Tongue (tissue), 2 donors: ENCODE data around the gene FNDC11. TPM values are rescaled to one million over a fixed set of nuclear protein-coding genes. Genes with fewer than 3 reads are reported as not detected.
"Not testable (repeated sequence)": the region's sequence is repeated elsewhere in the genome, so short reads cannot be mapped to it uniquely, and the experiment has no call there.

Experiments used
- DNase-seq: peaks from one replicate; pipeline ENCODE4 v3.0.0-alpha.2; 2015
- total RNA-seq: library from RNA; depleted of rRNA; stranded (reverse); fragments of >200 nt; gene quantifications from one replicate; pipeline ENCODE4 v1.2.3, GENCODE V29; 2014

The FNDC11 gene, protein sequence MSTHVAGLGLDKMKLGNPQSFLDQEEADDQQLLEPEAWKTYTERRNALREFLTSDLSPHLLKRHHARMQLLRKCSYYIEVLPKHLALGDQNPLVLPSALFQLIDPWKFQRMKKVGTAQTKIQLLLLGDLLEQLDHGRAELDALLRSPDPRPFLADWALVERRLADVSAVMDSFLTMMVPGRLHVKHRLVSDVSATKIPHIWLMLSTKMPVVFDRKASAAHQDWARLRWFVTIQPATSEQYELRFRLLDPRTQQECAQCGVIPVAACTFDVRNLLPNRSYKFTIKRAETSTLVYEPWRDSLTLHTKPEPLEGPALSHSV
- total RNA-seq, result 0.10 TPM

DNA sequence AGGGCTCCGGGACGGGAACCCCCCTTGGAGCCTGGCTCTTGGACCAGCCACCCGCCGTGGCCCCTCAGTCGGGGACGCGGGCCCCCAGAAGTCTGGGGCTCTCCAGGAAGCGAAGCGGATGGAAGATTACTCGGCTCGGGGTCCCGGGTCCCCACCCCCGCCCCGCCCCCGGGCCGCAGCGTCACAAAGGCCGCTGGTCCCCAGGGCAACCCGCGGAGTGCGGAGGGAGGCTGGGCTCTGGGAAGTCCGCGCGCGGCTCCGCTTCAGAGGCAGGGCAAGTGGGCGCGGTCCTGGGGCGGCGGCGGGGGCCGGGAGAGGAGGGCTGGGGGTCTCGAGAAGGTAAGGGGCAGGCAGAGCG is at the start of gene FNDC11:
Gene FNDC11, plus strand, starts transcription at position 227 of the 358 bp plus-strand sequence. CDS start 1,505 bp downstream, outside the sequence.
- no peak for DNase-seq

DNA sequence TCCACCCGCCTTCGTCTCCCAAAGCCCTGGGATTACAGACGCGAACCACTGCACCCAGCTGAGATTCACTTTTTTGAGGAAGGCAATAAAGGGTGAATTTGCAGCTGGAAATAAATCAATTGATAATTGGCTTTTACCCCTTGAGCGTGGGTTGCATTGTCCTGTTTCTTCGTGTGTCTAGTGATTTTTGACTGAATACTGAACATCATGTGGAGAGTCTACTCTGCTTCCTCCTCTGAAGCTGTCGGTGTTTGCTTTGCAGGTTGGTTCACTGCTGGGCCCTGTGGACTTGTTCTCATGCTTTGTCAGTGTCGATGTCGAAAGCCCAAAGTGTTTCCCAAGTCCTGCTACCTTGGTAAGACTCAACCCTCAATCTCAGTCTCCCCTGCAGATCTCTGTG is 49.3 kb upstream of the FNDC11 start:
- no peak for DNase-seq

DNA sequence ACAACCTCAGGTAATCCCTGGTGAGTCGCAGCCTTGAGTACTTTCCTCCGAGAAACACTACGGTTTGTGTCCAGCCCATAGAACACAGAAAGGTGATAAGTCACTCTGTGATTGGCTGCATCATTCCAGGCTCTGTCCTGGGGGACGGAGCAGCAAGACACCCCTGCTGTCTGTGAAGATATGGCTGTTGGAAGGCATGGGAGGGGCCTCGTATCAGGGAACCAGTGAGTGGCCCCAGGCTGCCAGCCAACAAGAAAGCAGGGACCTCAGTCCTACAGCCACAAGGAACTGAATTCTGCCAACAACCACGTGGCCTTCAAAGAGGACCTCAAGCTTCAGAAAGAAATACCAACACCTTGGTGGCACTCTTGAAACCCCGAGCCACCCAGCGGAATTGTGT is 48.7 kb upstream of the FNDC11 start:
- no peak for DNase-seq

DNA sequence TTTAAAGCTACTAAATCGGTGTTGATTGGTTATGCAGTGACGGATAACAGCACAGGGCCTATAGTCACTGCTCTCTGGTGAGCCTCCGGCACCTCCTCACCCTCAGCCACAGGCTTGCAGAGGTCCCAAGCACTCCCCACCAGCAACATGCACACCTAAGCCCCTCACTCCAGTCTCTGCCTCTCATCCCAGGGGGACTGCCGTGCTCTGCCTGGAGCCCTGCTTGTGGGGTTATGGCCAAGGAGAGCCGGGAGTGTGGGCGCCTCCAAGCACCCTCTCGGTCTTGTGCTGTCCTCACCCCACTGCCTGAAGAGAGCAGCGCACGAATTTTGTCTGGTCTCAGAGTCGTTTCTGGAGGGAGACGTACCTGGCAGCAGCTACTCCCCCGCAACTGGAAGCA is 48.2 kb upstream of the FNDC11 start:
- no peak for DNase-seq

DNA sequence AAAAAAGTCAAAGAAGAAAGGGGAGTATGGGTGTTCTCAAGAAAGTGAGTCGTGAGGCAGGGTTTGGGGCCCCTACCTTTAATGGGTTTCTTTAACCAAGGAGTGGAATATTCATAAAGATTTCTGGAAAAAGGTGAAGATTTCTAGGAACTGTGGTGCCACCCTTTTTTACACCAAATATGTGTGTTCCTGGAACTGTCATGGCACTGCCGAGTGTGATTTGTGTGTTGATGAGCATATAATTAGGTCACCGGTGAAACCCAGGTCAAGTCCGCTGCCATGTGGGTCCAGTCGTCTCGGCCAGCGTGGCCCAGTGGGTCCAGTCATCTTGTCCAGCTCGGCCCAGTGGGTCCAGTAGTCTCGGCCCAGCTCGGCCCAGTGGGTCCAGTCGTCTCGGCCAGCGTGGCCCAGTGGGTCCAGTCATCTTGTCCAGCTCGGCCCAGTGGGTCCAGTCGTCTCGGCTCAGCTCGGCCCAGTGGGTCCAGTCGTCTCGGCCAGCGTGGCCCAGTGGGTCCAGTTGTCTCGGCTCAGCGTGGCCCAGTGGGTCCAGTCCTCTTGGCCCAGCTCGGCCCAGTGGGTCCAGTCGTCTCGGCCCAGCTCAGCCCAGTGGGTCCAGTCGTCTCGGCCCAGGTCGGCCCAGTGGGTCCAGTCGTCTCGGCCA is 46.7 kb upstream of the FNDC11 start:
- no peak for DNase-seq

DNA sequence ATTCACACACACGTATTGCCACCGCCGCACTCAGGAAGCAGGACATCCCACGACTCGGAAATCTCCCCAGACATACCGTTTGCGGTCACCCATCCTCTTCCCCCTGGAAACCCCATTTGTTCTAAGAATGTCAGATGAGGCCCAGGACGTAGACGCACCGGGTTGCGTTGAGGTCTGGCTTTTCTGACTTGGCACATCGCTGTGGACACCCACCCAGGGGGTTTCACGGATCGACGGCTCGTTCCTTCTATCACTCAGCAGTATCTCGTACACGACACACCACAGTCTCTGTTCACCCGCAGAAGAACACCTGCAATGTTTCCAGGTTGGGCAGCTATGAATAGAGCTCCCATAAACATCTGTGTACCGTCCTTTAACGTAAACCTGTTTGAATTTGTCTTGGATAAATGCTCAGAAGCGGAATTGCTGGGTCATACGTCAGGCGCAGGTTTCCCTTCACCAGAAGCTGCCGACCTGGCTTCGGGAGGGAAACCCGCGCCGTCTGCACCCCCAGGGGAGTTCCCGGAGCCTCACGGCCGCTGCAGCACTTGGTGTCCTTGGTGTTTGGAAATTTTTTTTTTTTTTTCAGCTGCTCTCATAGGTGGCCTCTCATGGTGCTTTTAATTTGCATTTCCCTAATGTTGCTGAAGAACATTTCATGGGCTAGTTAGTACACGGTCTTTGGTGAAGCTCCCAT is 45.7 kb upstream of the FNDC11 start:
- DNase-seq, result no peak

DNA sequence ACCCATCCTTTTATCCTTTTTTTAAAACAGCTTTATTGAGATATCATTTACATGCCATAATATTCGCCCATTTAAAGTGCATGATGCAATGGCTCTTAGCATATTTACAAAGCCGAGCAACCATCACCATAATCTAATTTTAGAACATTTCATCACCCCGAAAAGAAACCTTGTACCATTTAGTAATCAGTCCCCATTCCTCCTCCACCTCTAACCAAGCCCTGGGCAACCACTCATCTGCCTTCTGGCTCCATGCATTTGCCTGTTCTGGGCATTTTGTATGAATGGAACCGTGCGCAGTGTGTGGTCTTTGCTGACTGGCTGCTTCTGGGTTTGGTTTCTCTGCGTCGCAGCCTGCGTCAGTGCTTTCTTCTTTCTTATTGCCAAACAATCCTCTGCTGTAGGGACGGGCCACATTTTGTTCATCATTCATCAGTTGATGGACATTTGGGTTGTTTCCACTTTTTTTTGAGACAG is 44.8 kb upstream of the FNDC11 start:
- no peak for DNase-seq

DNA sequence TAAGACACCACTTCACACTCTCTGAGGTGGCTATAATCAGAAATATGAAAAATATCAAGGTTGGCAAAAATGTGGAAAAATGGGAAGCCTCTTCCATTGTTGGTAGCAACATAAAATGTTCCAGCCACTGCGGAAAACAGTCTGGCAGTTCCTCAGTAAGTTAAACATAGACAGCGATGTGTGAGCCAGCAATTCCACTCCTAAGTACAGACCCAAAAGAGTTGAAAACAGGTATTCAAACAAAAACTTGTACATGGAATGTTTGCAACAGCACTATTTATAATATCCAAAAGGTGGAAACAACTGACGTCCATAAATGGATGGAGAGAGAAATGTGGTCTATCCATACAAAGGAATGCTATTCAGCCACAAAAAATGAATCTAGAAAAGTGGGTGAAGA is 40.8 kb upstream of the FNDC11 start:
- DNase-seq, result no peak

DNA sequence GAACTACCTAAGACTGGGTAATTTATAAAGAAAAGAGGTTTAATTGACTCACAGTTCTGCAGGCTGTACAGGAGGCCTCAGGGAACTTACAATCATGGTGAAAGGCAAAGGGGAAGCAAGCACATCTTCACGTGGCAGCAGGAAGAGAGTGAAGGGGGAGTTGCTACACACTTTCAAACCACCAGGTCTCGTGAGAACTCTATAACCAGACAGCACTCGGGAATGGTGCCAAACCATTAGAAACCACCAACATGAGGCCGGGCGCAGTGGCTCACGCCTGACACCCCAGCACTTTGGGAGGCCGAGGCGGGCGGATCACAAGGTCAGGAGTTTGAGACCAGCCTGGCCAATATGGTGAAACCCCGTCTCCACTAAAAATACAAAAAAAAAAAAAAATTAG is 39.4 kb upstream of the FNDC11 start:
- DNase-seq, result not testable (repeated sequence)

DNA sequence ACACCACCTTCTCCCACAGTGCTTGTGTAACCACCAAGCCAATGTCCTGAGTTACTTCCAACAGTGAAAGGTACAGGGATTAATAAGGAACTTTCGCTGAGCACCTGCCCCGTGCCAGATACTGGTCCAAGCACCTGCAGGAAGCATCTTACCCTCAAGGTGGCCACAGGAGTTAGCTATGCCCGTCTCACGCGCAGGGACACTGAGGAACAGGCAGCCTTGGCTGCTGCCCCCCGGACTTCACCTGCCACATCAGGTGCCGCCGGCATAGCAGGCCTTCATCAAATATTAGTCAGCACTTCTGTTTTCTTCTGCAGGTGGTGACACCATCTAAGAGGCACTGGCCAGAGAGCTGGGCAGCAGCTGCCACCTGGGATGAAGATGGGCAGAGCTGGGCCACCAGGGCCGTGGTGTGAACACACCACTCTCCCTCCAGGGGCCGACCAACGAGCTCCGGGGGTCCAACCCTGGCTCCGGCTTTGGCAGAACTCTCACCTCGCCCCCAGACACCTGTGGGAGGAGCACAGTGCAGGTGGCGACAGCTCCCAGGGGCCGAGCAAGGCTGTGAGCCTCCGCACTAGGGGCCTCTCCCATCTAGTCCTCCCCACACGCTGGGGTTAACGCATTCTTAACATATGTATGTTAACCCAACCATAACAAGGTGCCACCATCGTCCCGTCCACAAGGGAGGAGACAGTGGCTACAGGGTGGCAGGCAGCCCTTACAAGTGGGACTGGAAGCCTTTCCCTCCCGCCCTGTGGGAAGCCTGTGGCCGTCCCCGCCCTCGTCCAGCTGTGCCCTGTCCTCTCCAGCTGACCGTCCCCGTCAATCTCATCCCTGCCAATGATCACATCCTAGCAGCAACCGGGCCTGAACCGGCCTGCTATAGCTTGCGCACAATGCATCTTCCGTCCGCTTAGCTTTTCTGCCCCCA is 36.3 kb upstream of the FNDC11 start:
- DNase-seq, result no peak

DNA sequence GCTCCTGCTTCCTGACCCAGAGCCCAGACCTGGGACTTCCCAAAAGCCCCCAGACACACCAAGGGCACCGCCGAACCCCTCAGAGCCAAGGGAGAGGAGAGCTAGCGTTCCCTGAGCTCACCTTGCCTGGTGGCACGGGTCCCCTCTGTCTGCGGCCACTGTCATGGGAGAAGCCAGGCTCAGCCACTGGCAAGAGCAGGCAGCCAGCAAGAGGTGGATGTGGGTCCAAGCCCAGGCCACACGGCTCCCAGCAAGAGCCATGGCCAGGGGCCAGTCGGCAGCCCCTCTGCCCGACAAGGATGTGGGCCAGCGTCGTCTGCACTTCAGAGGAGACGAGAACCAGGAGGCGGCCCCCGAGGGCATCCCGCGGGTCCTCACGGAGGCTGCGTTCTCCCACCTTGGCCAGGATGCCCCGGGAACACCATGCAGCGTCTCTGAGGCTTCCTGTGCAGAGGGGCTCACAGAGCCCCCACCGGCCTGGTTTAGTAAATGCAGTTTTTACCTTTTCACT is 35.6 kb upstream of the FNDC11 start:
- DNase-seq, result no peak

DNA sequence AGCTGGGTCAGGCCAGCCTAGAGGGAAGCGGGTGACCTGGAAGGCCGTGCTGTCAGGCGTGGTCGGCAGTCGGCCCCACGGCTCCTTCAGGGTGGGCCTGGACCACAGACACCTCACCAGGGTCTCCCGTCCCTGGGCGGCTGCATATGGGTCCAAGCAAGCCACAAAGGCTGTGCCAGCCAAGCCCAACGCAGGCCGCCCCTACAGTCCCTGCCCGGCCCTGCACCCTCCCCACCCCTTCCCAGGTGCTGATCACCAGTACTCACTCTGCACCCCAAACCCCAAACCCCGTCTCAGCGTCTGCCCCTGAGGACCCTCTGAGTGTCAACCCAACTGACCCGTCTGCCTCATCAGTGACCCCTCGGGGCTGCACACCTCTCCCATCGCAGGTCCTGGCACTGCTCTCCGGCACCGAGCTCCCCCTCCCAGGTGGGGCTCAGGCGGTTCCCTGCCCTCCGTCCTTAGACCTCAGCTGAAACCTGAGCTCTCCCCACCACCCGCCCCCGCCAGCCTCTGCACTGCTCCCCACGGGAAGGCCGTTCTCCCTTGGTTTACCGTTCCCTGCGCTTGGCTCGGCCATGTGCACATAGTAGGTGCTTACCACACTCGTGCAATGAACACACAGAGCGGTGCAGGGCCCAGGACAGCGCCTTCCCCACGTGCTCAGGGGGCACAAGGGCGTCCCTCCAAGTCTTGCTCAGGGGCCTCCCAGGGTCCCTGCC is 34.9 kb upstream of the FNDC11 start:
- no peak for DNase-seq

DNA sequence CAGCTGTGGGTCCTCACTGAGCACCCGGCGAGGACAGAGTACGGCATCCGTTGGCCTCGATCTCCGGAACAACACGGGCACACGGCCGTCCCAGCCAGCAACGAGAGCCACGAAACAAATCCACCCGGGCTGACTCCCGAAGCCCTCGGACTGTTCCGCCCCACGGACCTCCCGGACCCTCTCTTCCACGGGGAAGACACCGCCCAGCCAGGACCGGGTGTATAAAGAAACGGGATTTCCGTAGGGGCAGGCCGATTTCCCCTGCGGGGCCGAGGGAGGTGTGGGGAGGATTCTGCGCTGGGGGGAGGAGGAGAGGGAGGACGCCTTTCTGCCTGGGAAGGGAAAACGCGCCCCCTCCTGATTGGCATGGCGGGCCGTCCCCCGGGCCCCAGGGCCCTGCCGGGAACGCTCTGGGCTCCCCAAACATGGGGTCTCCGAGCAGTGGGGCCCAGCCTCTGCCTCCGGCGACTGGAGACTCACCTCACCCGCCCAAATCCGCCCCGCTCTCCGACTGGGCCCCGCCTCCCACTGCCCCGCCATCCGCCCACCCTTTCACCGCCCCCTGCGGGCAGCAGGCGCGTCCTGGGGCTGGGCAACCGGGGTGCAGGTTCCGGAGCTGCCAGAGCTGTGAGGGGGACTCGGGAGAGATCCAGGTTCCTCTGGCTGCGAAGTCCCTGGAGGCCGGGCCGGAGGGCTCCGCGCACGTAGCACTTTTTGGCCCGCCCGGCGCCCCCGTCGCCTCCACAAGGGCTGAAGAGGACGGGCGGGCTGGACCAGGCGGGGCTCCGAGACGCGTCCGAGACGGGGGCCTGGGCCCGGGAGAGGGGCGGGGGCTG is 34.1 kb upstream of the FNDC11 start:
- peak; percentile 80 for DNase-seq

DNA sequence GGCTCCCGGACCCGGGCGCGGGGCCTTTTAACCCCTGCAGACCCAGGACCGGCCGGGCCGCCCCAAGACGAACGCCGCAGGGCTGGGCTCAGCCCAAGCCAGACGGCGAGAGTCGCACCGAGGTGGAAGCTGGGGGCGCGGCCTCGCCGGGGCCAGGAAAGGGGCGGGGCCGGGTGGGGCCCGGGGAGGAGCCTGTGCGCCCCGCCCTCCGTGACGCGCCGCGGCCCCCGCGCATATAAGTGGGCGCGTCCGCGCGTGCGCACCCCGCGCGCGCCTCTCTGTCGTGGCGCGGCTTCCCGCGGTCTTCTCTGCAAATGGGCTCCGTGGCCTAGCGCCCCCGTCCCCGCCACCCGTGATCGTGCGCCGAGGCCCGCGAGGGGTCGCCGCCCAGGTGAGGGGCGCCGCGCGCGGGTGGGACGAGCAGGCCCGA is 33.4 kb upstream of the FNDC11 start, which contains the start of gene PPDPF:
Gene PPDPF, plus strand, starts transcription at position 262 of the 430 bp plus-strand sequence. CDS start 544 bp downstream, outside the sequence.
- DNase-seq, result peak; percentile 95

DNA sequence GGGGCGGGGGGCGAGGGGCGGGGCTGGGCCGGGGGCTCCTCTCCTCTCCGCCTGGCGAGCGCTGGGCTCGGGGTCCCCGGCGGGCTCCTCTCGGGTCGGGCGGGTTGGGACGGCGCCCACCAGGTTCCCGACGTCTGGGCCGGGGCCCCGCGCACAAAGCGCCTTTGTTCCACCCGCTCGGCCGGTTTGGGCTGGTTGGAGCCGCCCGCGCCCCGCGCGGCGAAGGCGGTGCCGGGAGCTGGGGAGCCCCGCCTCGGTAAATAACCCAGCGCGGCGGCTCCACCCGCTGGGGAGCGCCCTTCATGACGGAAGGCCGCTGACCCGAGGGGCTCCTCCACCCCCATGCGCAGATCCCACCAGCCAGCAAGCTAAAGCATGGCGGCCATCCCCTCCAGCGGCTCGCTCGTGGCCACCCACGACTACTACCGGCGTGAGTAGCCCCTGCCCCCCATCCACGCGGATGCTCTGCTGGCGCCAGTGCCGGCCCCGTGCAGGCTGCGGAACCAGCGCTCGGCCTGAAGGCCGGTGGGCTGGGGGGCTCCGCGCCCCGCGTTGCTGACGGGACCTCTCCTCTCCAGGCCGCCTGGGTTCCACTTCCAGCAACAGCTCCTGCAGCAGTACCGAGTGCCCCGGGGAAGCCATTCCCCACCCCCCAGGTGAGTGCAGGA is 32.9 kb upstream of the FNDC11 start:
- peak; percentile 88 for DNase-seq

DNA sequence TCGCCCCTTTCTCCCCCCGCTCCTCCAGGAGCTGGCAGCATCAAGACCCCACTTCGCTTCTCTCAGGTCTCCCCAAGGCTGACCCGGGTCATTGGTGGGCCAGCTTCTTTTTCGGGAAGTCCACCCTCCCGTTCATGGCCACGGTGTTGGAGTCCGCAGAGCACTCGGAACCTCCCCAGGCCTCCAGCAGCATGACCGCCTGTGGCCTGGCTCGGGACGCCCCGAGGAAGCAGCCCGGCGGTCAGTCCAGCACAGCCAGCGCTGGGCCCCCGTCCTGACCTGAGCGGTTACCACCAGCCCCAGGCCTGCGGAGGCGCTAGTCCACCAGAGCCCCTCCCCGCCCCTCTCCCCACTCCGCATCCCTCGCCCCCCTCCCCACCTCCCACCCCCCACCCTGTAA is 32.4 kb upstream of the FNDC11 start:
- no peak for DNase-seq

DNA sequence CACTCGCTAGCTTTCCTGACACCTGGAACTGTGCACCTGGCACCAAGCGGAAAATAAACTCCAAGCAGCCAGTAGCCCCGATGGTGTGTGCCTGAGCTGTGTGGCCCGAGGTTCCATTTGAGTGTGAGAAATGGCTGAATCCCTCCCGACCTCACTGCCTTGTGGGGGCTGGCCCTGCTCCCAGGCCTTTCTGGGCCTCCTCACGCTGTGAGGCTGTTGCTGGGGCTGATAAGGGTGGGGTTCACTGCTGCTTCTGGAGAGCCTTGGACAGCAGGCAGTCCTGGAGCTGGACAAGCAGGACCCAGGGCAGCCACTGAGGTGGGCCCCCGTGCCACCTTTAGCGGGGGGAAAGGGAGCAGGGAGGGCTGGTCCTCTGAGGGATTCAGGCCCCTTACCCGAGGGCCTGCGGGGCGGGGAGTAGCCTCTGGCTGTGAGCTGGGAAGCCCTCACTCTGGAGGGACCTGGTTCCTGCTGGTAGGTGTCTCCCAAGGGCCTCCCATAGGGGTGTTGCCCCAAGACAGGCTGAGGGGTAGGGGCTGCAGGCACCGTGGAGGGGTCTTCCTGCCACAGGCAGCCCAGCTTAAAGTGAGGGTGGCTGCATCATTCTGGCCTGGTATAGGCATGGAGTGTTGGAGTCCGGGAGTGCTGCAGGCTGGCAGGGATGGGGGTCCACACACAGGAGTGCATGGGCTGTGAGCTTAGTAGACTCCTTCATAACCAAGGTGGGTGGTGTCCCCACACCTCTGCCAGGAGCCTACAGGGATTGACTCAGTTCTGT is 31.7 kb upstream of the FNDC11 start:
- no peak for DNase-seq

DNA sequence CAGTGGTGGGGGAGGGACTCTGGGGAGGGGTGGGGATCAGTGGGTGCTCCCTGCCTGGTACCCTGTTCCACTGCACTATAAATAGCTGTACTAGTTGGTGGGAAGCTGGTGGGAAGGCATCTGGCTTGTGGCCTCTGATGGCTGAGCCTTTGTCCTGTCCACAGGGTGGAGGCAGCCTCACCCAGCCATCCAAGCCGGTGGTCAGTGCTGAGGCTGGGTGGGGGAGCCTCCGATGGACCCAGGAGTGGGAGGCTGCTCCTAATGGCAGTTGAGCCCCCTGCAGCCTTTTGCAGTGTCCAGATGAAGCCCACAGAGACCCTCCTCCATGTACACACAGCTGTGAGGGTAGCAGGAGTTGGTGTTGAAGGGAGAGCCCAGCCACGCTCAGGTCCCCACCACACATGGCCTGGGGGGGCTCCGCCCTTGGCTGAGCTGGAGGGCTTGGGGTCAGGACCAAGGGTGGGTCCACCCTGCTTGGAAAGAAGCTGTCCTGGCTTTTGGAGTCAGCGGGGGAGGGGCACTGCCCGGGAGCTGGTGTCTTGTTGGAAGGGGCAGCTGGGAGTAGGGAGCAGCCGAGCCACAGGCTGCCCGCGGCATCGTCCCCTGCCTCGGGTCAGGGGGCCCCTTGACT is 30.9 kb upstream of the FNDC11 start:
- no peak for DNase-seq
